ENCODE data around the gene MYMK.

Gene MYMK

GRCh38 chr9:133483611-133484010 is 41.1 kb downstream of the MYMK start:
- no peak for DNase-seq

GRCh38 chr9:133478851-133479711 is 45.7 kb downstream of the MYMK start, which contains the start of gene SLC2A6:
TSS of gene SLC2A6 (minus strand) at chr9:133479099. CDS start at chr9:133479059, 40 bp downstream.
- DNase-seq: peak; percentile 85

- DNase-seq: peak; percentile 62
These were observed 46.5 kb downstream of the MYMK start for GRCh38 chr9:133477992-133478850.

GRCh38 chr9:133477461-133477860 is 47.3 kb downstream of the MYMK start:
- no peak for DNase-seq

GRCh38 chr9:133476941-133477340 is 47.8 kb downstream of the MYMK start:
- DNase-seq: no peak

DNA sequence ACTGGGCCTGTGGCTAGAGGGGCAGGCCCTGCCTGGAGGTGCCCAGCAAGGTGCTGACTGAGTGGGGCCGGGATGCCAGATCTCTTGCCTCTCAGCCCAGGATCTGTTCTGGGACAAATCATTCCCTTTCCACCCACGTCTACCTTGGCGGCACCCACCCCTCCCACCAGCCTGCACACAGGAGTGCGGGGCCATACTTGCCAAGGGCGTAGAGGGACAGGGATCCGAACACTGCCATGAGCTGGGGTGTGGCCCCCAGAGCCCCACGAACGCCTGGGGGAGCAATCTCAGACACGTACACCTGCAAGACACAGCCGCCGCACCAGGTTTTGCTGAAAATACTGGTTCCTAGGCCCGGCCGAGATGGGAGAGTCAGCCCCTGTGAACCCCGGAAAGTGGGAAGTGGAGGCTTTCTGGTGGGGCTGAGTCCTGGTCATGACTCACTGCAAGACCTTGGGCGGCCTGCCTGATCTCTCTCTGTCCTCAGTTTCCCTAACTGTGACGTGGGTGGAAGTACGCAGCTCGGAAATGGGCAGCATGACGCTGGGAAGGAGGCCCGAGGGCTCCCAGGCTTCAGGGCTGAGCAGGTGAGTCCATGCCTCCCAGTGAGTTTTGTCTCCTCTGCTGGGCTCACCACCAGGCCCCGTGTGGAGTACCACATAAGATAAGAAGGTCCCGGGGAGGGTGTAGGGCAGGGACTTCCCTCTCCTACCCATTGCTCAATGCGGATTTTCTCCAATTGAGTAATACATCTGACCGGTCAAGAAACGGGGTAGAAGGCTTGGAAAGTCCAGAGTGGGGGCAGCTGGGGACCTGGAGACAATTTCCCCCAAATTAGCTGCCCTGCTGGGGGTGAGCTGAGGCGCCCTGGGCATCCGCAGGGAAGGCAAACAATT is 48.5 kb downstream of the MYMK start:
- DNase-seq: no peak

DNA sequence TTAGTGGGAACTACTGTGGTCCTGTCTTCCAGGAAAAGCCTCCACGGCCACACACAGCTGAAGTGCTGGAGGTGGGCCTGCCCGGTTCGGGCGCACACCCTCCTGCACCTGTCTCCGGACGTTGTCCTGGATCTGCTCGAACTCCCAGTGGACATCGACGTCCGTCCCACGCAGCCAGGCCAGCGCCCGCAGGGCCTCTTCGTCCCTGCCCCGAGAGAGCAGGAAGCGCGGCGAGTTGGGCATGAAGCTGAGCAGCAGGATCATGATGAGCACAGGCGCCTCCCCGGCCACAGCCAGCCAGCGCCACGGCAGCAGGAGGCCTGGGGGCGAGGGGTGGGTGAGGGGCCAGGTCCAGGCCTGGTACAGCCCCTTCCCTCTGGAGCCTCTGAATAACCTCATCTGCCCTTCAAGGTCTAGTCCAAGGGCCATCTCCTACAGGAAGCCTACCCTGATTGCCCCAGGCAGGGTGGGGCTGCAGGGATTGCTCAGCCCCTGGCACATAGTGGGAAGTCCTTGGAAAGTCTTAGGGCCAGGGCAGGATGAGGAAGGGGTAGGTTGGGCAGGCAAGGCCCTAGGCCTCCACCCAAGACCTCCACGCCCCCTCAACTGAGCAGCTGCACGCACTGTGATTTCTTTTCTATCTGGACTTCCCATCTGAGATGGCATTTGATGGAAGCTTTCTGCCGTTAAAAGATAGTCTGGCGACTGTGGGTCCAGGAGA is 49.3 kb downstream of the MYMK start:
- DNase-seq: no peak

GRCh38 chr9:133474853-133475252 is 49.9 kb downstream of the MYMK start:
- DNase-seq: no peak

DNA sequence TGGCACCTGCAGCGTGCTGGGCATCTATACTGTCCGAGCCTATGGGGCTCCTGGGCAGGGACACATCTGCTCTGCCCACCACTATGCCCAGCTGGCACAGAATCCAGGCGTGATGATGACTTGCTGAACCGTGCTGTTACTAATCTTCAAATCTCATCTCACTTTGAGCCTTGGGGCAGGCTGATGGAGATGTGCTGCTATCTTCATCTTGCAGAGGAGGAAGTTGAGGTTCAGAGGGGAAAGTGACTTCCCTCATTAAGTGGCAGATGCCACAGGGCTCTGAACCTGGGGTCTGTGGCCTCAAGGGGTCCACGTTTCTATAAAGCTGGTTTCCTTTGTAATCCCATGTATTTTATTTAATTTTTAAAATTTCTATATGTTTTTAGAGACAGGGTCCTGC is 50.5 kb downstream of the MYMK start:
- no peak for DNase-seq

GRCh38 chr9:133473743-133474142 is 51.0 kb downstream of the MYMK start:
- no peak for DNase-seq

DNA sequence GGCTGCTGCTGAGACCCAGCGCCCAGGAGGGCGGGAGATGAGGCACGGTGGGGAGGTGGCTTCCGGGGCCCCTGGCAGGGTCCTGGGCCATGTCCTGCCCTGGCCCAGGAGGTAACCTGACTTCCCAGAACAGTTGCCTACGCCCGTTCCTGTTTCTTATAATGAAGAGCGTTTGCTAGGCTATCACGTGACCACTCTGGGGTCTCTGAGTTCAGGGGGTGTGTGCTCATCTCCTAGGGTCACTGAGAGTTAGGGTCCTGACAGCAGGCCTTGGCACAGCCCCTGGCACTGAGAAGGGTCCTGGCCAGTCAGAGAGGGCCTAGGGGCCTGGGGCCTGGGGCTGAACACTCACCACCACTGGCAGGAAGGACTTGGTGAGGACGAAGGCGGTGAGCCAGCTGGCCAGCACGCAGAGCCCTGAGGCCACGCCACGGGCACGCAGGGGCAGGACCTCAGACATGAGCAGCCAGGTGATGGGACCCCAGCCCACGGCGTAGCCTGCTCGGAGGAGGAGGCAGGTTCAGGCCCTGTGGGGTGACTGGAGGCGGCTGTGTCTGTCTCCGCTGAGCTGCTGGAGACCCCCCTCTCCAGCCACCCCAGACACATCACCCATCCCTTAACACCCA is 51.9 kb downstream of the MYMK start:
- DNase-seq: no peak

DNA sequence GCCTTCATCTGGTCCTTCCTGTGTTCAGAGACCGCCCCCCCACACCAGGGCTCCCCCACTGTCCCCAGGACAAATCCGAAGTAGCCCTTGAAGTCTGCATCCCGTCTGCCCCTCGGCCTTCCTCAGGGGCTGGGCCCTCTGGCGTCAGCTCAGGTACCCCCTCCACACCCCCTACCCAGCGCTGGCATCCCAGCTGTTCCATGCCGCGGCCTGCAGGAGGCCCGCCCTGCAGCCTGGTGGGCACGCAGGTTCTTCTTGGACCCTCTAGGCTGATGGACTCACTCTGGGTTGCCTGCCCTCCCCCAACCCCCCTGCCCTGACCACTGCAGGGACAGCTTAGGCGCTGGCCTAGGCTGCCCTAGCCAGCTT is 52.5 kb downstream of the MYMK start:
- no peak for DNase-seq

DNA sequence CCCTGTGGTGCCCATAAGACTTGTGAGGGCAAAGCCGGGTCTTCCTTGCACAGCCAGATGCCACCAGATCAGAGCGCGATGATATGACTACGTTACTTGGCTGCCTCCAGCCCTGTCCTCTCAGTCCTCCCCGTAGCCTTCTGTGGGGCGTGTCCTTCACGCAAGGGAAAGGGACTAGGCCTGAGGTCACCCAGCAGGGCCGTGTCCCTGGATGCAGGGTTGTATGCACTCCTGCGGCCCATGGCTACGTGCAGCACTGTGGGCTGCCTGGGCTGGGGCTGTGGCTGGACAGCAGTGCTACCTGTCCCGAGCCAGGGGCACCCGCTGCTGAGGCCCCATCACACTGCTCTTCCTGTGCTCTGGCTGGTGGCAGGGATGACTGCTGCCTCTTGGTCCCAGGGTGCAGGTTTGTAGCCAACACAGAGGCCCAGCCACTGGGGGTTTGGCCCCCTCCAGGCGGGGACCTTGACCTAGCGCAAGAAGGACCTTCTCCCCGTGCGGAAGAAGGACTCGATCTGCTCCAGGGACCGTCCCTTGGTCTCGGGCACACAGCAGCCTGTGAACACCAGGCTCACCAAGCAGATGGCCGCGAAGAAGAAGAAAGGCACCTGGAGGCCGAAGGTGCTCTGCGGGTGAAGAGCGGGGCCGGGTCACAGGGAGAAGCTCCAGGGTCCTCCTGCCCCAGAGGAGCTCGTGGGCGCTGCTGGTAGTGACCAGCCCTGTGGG is 53.0 kb downstream of the MYMK start:
- no peak for DNase-seq

DNA sequence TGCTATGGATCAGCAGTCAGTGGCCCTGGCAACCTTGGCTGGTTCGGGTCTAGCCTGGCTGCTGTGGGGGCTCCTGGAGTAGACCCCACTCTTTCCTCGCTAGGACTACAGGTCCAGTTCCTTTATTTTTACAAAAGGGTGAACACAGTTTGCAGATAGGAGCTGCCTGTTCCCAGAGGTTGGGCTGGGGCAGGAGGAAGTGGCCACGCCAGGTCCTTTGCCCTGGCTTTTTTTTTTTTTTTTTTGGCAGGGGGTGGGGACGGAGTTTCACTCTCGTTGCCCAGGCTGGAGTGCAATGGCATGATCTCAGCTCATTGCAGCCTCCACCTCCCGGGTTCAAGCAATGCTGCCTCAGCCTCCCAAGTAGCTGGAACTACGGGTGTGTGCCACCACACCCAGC is 53.8 kb downstream of the MYMK start:
- no peak for DNase-seq

GRCh38 chr9:133470427-133470924 is 54.3 kb downstream of the MYMK start:
- no peak for DNase-seq

DNA sequence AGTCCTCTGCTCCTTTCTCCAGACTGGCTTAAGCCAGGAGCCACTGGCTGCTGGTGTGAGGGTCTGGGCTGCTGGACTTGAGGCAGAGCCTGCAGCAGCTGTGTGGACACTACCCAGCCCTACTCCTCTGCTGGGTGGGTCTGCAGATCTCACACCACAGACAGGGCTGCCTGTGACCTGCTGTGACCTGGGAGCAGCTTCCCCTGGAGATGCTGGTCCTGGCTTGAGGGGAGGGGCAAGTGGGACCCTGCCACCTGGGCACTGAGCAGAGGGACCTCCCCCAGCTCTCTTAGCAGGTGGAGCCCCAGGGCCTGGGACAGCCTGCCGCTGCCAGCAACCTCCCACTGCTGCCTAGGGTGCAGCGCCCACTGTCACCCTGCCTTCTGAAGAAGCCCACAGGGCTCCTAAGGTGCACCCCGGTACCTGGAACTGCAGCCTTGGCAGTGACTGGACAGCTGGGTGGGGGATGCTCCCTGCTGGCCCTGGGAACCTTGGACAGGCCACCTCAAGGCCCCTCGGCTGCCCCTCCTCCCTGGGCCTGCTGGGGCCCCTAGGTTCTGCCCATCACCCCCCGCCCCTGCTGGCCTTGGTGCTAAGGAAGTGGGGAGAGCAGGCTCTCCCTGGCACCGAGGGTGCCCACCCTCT is 55.9 kb downstream of the MYMK start:
- no peak for DNase-seq

GRCh38 chr9:133468374-133468773 is 56.4 kb downstream of the MYMK start:
- no peak for DNase-seq

- DNase-seq: no peak
These were observed 57.7 kb downstream of the MYMK start for GRCh38 chr9:133467101-133467500.

GRCh38 chr9:133465984-133466383 is 58.8 kb downstream of the MYMK start:
- DNase-seq: no peak

DNA sequence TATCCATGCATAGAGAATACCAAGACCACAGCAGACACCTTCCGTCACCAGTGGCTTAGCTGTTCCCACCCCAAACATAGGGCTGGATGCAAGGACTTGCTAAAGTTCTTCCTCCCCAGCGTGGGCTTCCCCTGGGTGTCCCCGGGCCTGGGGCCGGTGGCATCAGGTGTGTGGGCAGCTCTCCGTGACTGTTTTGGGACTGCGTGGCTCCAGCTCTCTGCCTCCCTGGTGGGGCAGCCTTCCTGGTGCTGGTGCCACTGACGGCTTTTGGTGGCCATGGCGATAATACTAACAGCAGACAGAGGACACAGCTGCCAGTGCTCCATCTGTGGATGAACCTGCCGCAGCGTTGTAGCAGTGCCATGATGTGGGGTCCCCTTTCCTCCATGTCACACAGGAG is 60.1 kb downstream of the MYMK start:
- no peak for DNase-seq

All from fibroblast of skin of back (primary cell).